HEK293 (cell line): Measurements from ENCODE around the gene ITPRIPL2.

Experiments
- GLIS1 ChIP-seq: fragments of 450-650 bp; formaldehyde crosslinking; IDR thresholded peaks from 2 replicates; pipeline ENCODE4 v1.5.1; 2016; ENCODE audit warnings: missing biosample characterization, missing genetic modification characterization
- REPIN1 ChIP-seq: fragments of 450-650 bp; formaldehyde crosslinking; IDR thresholded peaks from 2 replicates; pipeline ENCODE4 v1.5.1; 2017; ENCODE audit warnings: missing biosample characterization, missing genetic modification characterization, low read depth
- SP3 ChIP-seq: fragments of 450-650 bp; formaldehyde crosslinking; IDR thresholded peaks from 2 replicates; pipeline ENCODE4 v1.5.1; 2016; ENCODE audit warnings: missing biosample characterization, missing genetic modification characterization
- TCF7L2 ChIP-seq: IDR thresholded peaks from 2 replicates; pipeline ENCODE4 v1.6.1; 2011; ENCODE audit warnings: low read depth, mild to moderate bottlenecking, inconsistent platforms, low read length, moderate library complexity, borderline replicate concordance
- YY1 ChIP-seq: fragments of 450-650 bp; formaldehyde crosslinking; IDR thresholded peaks from 2 replicates; pipeline ENCODE4 v1.5.1; 2018; ENCODE audit warnings: missing biosample characterization, missing genetic modification characterization
- ZBTB49 ChIP-seq: fragments of 450-650 bp; formaldehyde crosslinking; IDR thresholded peaks from 2 replicates; pipeline ENCODE4 v1.5.1; 2016; ENCODE audit warnings: missing biosample characterization, missing genetic modification characterization, low read depth
- ZBTB7A ChIP-seq: fragments of 450-650 bp; formaldehyde crosslinking; IDR thresholded peaks from 2 replicates; pipeline ENCODE4 v1.5.1; 2016; ENCODE audit warnings: low read depth, missing biosample characterization, missing genetic modification characterization
- ZIC2 ChIP-seq: fragments of 450-650 bp; formaldehyde crosslinking; IDR thresholded peaks from 2 replicates; pipeline ENCODE4 v1.5.1; 2016; ENCODE audit warnings: missing biosample characterization, missing genetic modification characterization
- ZNF140 ChIP-seq: fragments of 450-650 bp; formaldehyde crosslinking; IDR thresholded peaks from 2 replicates; pipeline ENCODE4 v1.5.1; 2016; ENCODE audit warnings: missing biosample characterization, missing genetic modification characterization
- ZNF2 ChIP-seq: fragments of 450-650 bp; formaldehyde crosslinking; IDR thresholded peaks from 2 replicates; pipeline ENCODE4 v1.5.1; 2016; ENCODE audit warnings: missing biosample characterization, missing genetic modification characterization
- ZNF214 ChIP-seq: fragments of 450-650 bp; formaldehyde crosslinking; IDR thresholded peaks from 2 replicates; pipeline ENCODE4 v1.5.1; 2017; ENCODE audit warnings: missing biosample characterization, mild to moderate bottlenecking, missing genetic modification characterization, borderline replicate concordance
- ZNF248 ChIP-seq: fragments of 450-650 bp; formaldehyde crosslinking; IDR thresholded peaks from 2 replicates; pipeline ENCODE4 v1.5.1; 2017; ENCODE audit warnings: missing biosample characterization, missing genetic modification characterization
- ZNF292 ChIP-seq: fragments of 450-650 bp; formaldehyde crosslinking; IDR thresholded peaks from 2 replicates; pipeline ENCODE4 v1.5.1; 2016; ENCODE audit warnings: low read depth, missing biosample characterization, missing genetic modification characterization, borderline replicate concordance
- ZNF354C ChIP-seq: fragments of 450-650 bp; formaldehyde crosslinking; IDR thresholded peaks from 2 replicates; pipeline ENCODE4 v1.5.1; 2016; ENCODE audit warnings: missing biosample characterization, missing genetic modification characterization, low read depth, borderline replicate concordance
- ZNF37A ChIP-seq: fragments of 450-650 bp; IDR thresholded peaks from 2 replicates; pipeline ENCODE4 v1.5.1; 2018; ENCODE audit warnings: missing biosample characterization, missing genetic modification characterization
- ZNF514 ChIP-seq: fragments of 450-650 bp; formaldehyde crosslinking; IDR thresholded peaks from 2 replicates; pipeline ENCODE4 v1.5.1; 2016; ENCODE audit warnings: missing biosample characterization, missing genetic modification characterization
- ZNF529 ChIP-seq: fragments of 450-650 bp; formaldehyde crosslinking; IDR thresholded peaks from 2 replicates; pipeline ENCODE4 v1.5.1; 2017; ENCODE audit warnings: missing genetic modification characterization, missing biosample characterization; ENCODE audit not compliant: insufficient replicate concordance
- ZNF629 ChIP-seq: fragments of 450-650 bp; formaldehyde crosslinking; IDR thresholded peaks from 2 replicates; pipeline ENCODE4 v1.5.1; 2017; ENCODE audit warnings: missing biosample characterization, missing genetic modification characterization
- ZNF677 ChIP-seq: fragments of 450-650 bp; IDR thresholded peaks from 2 replicates; pipeline ENCODE4 v1.5.0; 2018; ENCODE audit warnings: missing biosample characterization, mild to moderate bottlenecking, missing genetic modification characterization, moderate library complexity
- ZSCAN4 ChIP-seq: fragments of 450-650 bp; formaldehyde crosslinking; IDR thresholded peaks from 2 replicates; pipeline ENCODE4 v1.5.1; 2017; ENCODE audit warnings: missing biosample characterization, missing genetic modification characterization
- TF ChIP-seq, protein P1 (sequence below): fragments of 450-650 bp; formaldehyde crosslinking; IDR thresholded peaks from 2 replicates; pipeline ENCODE4 v1.5.1; 2017; ENCODE audit warnings: missing biosample characterization, missing genetic modification characterization
- TF ChIP-seq, protein P2 (sequence below): fragments of 450-650 bp; formaldehyde crosslinking; IDR thresholded peaks from 2 replicates; pipeline ENCODE4 v1.5.1; 2017; ENCODE audit warnings: missing biosample characterization, missing genetic modification characterization
- TF ChIP-seq, protein P3 (sequence below): fragments of 450-650 bp; formaldehyde crosslinking; optimal IDR thresholded peaks from 2 replicates; pipeline ENCODE3; 2016; ENCODE audit warnings: missing biosample characterization, mild to moderate bottlenecking, missing genetic modification characterization
- TF ChIP-seq, protein P4 (sequence below): fragments of 450-650 bp; formaldehyde crosslinking; IDR thresholded peaks from 2 replicates; pipeline ENCODE4 v1.5.1; 2016; ENCODE audit warnings: missing biosample characterization, missing genetic modification characterization, borderline replicate concordance

ITPRIPL2 gene

GRCh38 chr16:19130852-19131824 is 17.4 kb downstream of the ITPRIPL2 start (continued):
- peak; percentile 39; the same call in 1 of the 2 replicates for TF ChIP-seq SP3 (tag by site-specific recombination)
- peak; percentile 77 for TF ChIP-seq ZNF629
- TF ChIP-seq GLIS1: peak; percentile 65
- TF ChIP-seq, protein P1, sequence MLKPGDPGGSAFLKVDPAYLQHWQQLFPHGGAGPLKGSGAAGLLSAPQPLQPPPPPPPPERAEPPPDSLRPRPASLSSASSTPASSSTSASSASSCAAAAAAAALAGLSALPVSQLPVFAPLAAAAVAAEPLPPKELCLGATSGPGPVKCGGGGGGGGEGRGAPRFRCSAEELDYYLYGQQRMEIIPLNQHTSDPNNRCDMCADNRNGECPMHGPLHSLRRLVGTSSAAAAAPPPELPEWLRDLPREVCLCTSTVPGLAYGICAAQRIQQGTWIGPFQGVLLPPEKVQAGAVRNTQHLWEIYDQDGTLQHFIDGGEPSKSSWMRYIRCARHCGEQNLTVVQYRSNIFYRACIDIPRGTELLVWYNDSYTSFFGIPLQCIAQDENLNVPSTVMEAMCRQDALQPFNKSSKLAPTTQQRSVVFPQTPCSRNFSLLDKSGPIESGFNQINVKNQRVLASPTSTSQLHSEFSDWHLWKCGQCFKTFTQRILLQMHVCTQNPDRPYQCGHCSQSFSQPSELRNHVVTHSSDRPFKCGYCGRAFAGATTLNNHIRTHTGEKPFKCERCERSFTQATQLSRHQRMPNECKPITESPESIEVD: peak; percentile 88
- no peak for TF ChIP-seq ZNF214 (tag by site-specific recombination)
- TF ChIP-seq, protein P2, sequence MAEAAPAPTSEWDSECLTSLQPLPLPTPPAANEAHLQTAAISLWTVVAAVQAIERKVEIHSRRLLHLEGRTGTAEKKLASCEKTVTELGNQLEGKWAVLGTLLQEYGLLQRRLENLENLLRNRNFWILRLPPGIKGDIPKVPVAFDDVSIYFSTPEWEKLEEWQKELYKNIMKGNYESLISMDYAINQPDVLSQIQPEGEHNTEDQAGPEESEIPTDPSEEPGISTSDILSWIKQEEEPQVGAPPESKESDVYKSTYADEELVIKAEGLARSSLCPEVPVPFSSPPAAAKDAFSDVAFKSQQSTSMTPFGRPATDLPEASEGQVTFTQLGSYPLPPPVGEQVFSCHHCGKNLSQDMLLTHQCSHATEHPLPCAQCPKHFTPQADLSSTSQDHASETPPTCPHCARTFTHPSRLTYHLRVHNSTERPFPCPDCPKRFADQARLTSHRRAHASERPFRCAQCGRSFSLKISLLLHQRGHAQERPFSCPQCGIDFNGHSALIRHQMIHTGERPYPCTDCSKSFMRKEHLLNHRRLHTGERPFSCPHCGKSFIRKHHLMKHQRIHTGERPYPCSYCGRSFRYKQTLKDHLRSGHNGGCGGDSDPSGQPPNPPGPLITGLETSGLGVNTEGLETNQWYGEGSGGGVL (tag by site-specific recombination): peak; percentile 97
- TF ChIP-seq, protein P3, sequence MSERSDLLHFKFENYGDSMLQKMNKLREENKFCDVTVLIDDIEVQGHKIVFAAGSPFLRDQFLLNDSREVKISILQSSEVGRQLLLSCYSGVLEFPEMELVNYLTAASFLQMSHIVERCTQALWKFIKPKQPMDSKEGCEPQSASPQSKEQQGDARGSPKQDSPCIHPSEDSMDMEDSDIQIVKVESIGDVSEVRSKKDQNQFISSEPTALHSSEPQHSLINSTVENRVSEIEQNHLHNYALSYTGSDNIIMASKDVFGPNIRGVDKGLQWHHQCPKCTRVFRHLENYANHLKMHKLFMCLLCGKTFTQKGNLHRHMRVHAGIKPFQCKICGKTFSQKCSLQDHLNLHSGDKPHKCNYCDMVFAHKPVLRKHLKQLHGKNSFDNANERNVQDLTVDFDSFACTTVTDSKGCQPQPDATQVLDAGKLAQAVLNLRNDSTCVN (tag by site-specific recombination): no peak
- no peak for TF ChIP-seq ZNF2 (tag by site-specific recombination)
- peak; percentile 64 for TF ChIP-seq ZIC2 (tag by site-specific recombination)
- no peak for TF ChIP-seq YY1 (tag by site-specific recombination)
- no peak for TF ChIP-seq ZNF514 (tag by site-specific recombination)
- TF ChIP-seq REPIN1 (tag by site-specific recombination): no peak
- TF ChIP-seq ZBTB7A (tag by site-specific recombination): no peak
- no peak for TF ChIP-seq ZSCAN4
- TF ChIP-seq, protein P4, sequence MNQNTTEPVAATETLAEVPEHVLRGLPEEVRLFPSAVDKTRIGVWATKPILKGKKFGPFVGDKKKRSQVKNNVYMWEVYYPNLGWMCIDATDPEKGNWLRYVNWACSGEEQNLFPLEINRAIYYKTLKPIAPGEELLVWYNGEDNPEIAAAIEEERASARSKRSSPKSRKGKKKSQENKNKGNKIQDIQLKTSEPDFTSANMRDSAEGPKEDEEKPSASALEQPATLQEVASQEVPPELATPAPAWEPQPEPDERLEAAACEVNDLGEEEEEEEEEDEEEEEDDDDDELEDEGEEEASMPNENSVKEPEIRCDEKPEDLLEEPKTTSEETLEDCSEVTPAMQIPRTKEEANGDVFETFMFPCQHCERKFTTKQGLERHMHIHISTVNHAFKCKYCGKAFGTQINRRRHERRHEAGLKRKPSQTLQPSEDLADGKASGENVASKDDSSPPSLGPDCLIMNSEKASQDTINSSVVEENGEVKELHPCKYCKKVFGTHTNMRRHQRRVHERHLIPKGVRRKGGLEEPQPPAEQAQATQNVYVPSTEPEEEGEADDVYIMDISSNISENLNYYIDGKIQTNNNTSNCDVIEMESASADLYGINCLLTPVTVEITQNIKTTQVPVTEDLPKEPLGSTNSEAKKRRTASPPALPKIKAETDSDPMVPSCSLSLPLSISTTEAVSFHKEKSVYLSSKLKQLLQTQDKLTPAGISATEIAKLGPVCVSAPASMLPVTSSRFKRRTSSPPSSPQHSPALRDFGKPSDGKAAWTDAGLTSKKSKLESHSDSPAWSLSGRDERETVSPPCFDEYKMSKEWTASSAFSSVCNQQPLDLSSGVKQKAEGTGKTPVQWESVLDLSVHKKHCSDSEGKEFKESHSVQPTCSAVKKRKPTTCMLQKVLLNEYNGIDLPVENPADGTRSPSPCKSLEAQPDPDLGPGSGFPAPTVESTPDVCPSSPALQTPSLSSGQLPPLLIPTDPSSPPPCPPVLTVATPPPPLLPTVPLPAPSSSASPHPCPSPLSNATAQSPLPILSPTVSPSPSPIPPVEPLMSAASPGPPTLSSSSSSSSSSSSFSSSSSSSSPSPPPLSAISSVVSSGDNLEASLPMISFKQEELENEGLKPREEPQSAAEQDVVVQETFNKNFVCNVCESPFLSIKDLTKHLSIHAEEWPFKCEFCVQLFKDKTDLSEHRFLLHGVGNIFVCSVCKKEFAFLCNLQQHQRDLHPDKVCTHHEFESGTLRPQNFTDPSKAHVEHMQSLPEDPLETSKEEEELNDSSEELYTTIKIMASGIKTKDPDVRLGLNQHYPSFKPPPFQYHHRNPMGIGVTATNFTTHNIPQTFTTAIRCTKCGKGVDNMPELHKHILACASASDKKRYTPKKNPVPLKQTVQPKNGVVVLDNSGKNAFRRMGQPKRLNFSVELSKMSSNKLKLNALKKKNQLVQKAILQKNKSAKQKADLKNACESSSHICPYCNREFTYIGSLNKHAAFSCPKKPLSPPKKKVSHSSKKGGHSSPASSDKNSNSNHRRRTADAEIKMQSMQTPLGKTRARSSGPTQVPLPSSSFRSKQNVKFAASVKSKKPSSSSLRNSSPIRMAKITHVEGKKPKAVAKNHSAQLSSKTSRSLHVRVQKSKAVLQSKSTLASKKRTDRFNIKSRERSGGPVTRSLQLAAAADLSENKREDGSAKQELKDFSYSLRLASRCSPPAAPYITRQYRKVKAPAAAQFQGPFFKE (tag by site-specific recombination): no peak
- TF ChIP-seq ZNF37A (tag by site-specific recombination): no peak
- no peak for TF ChIP-seq TCF7L2
- no peak for TF ChIP-seq ZNF529 (tag by site-specific recombination)
- no peak for TF ChIP-seq ZBTB49
- no peak for TF ChIP-seq ZNF354C (tag by site-specific recombination)
- TF ChIP-seq ZNF140: no peak
- no peak for TF ChIP-seq ZNF677 (tag by site-specific recombination)
- TF ChIP-seq ZNF248 (tag by site-specific recombination): no peak
- TF ChIP-seq ZNF292 (tag by site-specific recombination): no peak
